Measurements from ENCODE around the gene KBTBD12. TPM values are rescaled to one million over a fixed set of nuclear protein-coding genes. Genes with fewer than 3 reads are reported as not detected.

Gene KBTBD12
- total RNA-seq, 4 donors from 2014 or later: under 0.01 to 0.87 (median 0.30) TPM; not detected in 1

- no peaks in the 10 kb centered on the region for H3K36me3 ChIP-seq
- no peak overlapping the region for H3K4me3 ChIP-seq
- no peak for TF ChIP-seq EP300 (IDR thresholded peaks at IDR 0.05)
- no peak for TF ChIP-seq POLR2A (IDR thresholded peaks at IDR 0.05)
- TF ChIP-seq CTCF (IDR thresholded peaks at IDR 0.05): no peak
- 94 to 96% methylated on average over 4 of the region's 4 CpGs for WGBS, 2 donors
- no peaks in the 10 kb centered on the region for H3K4me1 ChIP-seq
- DNase-seq (ENCODE audit: low spot score in 2 of 2): no peak
- H3K27ac ChIP-seq: no peak overlapping the region
- peaks cover 0 to 5% (median 0%) of the 10 kb centered on the region in 4 donors for H3K9me3 ChIP-seq
- H3K27me3 ChIP-seq: no peaks in the 10 kb centered on the region
Measured at GRCh38 chr3:127938800-127939199, 23.8 kb downstream of the KBTBD12 start.

- H3K9me3 ChIP-seq: peaks cover 0 to 5% (median 0%) of the 10 kb centered on the region in 4 donors
- no peak for TF ChIP-seq POLR2A (IDR thresholded peaks at IDR 0.05)
- TF ChIP-seq CTCF (IDR thresholded peaks at IDR 0.05): no peak
- no peak for TF ChIP-seq EP300 (IDR thresholded peaks at IDR 0.05)
- DNase-seq (ENCODE audit: low spot score in 2 of 2): no peak
- no peak overlapping the region for H3K4me3 ChIP-seq
- no peaks in the 10 kb centered on the region for H3K27me3 ChIP-seq
- WGBS, 2 donors: 73 to 74% methylated on average over 2 of the region's 2 CpGs
- no peak overlapping the region for H3K27ac ChIP-seq
- no peaks in the 10 kb centered on the region for H3K36me3 ChIP-seq
- H3K4me1 ChIP-seq: no peaks in the 10 kb centered on the region
Measured at GRCh38 chr3:127940116-127940515, 25.1 kb downstream of the KBTBD12 start.

GRCh38 chr3:127942613-127943012, 27.6 kb downstream of the KBTBD12 start:
- Histone ChIP-seq H3K36me3 (no peaks in the 10 kb centered on the region), H3K9me3 (peaks cover 0 to 5% (median 0%) of the 10 kb centered on the region in 4 donors), H3K4me1 (no peaks in the 10 kb centered on the region), H3K27me3 (no peaks in the 10 kb centered on the region), H3K4me3 (no peak overlapping the region), H3K27ac (no peak overlapping the region)
- TF ChIP-seq CTCF (IDR thresholded peaks at IDR 0.05) (no peak), POLR2A (IDR thresholded peaks at IDR 0.05) (no peak), EP300 (IDR thresholded peaks at IDR 0.05) (no peak)
- DNase-seq (ENCODE audit: low spot score in 2 of 2): no peak

GRCh38 chr3:127948211-127948610, 33.2 kb downstream of the KBTBD12 start:
- WGBS, 2 donors: 72 to 81% methylated on average over 3 of the region's 3 CpGs
- no peaks in the 10 kb centered on the region for H3K36me3 ChIP-seq
- H3K4me3 ChIP-seq: no peak overlapping the region
- no peak for DNase-seq (ENCODE audit: low spot score in 2 of 2)
- H3K27ac ChIP-seq: no peak overlapping the region
- H3K4me1 ChIP-seq: no peaks in the 10 kb centered on the region
- H3K27me3 ChIP-seq: no peaks in the 10 kb centered on the region
- no peak for TF ChIP-seq POLR2A (IDR thresholded peaks at IDR 0.05)
- no peak for TF ChIP-seq EP300 (IDR thresholded peaks at IDR 0.05)
- TF ChIP-seq CTCF (IDR thresholded peaks at IDR 0.05): no peak
- no peaks in the 10 kb centered on the region for H3K9me3 ChIP-seq

GRCh38 chr3:127949446-127950055, 34.5 kb downstream of the KBTBD12 start:
- Histone ChIP-seq H3K4me3 (no peak overlapping the region), H3K27me3 (no peaks in the 10 kb centered on the region), H3K27ac (no peak overlapping the region), H3K9me3 (no peaks in the 10 kb centered on the region), H3K4me1 (peaks cover 0 to under 1% (median 0%) of the 10 kb centered on the region in 4 donors), H3K36me3 (no peaks in the 10 kb centered on the region)
- no peak for TF ChIP-seq EP300 (IDR thresholded peaks at IDR 0.05)
- no peak for TF ChIP-seq CTCF (IDR thresholded peaks at IDR 0.05)
- no peak for TF ChIP-seq POLR2A (IDR thresholded peaks at IDR 0.05)
- 77 to 89% methylated on average over 2 of the region's 2 CpGs for WGBS, 2 donors
- DNase-seq (ENCODE audit: low spot score in 2 of 2): no peak

Data from tibial nerve (tissue), 4 donors.